B cell (primary cell): ENCODE measurements around the gene TENM3.

Experiments
- EZH2 ChIP-seq: IDR thresholded peaks from 2 replicates; pipeline ENCODE4 v1.6.1; 2012; ENCODE audit warnings: borderline replicate concordance, low read depth, mild to moderate bottlenecking, moderate library complexity, low read length; ENCODE audit not compliant: insufficient read depth, poor library complexity, severe bottlenecking
- TF ChIP-seq, protein P1 (sequence below): fragments of 200-600 bp; IDR thresholded peaks from one replicate; pipeline ENCODE4 v1.8.0; 2022; ENCODE audit warnings: antibody characterized with exemption, mild to moderate bottlenecking

GRCh38 chr4:182261651-182262223 is 18.5 kb downstream of the TENM3 start:
- TF ChIP-seq, protein P1, sequence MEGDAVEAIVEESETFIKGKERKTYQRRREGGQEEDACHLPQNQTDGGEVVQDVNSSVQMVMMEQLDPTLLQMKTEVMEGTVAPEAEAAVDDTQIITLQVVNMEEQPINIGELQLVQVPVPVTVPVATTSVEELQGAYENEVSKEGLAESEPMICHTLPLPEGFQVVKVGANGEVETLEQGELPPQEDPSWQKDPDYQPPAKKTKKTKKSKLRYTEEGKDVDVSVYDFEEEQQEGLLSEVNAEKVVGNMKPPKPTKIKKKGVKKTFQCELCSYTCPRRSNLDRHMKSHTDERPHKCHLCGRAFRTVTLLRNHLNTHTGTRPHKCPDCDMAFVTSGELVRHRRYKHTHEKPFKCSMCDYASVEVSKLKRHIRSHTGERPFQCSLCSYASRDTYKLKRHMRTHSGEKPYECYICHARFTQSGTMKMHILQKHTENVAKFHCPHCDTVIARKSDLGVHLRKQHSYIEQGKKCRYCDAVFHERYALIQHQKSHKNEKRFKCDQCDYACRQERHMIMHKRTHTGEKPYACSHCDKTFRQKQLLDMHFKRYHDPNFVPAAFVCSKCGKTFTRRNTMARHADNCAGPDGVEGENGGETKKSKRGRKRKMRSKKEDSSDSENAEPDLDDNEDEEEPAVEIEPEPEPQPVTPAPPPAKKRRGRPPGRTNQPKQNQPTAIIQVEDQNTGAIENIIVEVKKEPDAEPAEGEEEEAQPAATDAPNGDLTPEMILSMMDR: no peak
- no peak for TF ChIP-seq EZH2
